SU-DHL-6 (cell line): ENCODE data around the gene CMPK2.

Experiments used
- H2AFZ ChIP-seq: fragments of 200-600 bp; sonication (generic); 2 replicates; pipeline ENCODE4 v1.6.1; 2014; ENCODE audit warnings: low read depth, mild to moderate bottlenecking, moderate library complexity, mixed read lengths, antibody characterized with exemption, low read length; ENCODE audit not compliant: severe bottlenecking
- H3F3A ChIP-seq: fragments of 200-600 bp; shearing (Covaris generic); 2 replicates; pipeline ENCODE4 v1.6.0; 2016; ENCODE audit warnings: antibody characterized with exemption, mild to moderate bottlenecking; ENCODE audit not compliant: insufficient read depth
- H3K27ac ChIP-seq: fragments of 200-600 bp; sonication (generic); 2 replicates; pipeline ENCODE4 v1.5.1; 2016; ENCODE audit warnings: low read depth, mild to moderate bottlenecking, low read length, moderate library complexity, mixed read lengths
- H3K27me3 ChIP-seq: fragments of 200-600 bp; sonication (generic), shearing (Covaris generic); 2 replicates; pipeline ENCODE4 v1.6.0; 2014; ENCODE audit warnings: mild to moderate bottlenecking, low read length
- H3K36me3 ChIP-seq: fragments of 200-600 bp; sonication (generic); 2 replicates; pipeline ENCODE4 v1.6.1; 2014; ENCODE audit warnings: mild to moderate bottlenecking, low read length, mixed read lengths
- H3K4me2 ChIP-seq: fragments of 300-600, 200-600 bp; shearing (Covaris generic), sonication (generic); 2 replicates; pipeline ENCODE4 v1.6.0; 2014; ENCODE audit warnings: low read length, low read depth, mild to moderate bottlenecking; ENCODE audit not compliant: poor library complexity, severe bottlenecking
- H3K4me3 ChIP-seq: fragments of 200-600 bp; sonication (generic); 2 replicates; pipeline ENCODE4 v1.5.1; 2014; ENCODE audit warnings: antibody characterized with exemption, low read length, mild to moderate bottlenecking, mixed read lengths; ENCODE audit not compliant: insufficient read depth, poor library complexity, severe bottlenecking
- H3K79me2 ChIP-seq: fragments of 200-600 bp; sonication (generic); 2 replicates; pipeline ENCODE4 v1.6.1; 2014; ENCODE audit warnings: mild to moderate bottlenecking, low read length, moderate library complexity; ENCODE audit not compliant: insufficient read depth
- H3K9ac ChIP-seq: fragments of 200-600 bp; sonication (generic); 2 replicates; pipeline ENCODE4 v1.7.0; 2014; ENCODE audit warnings: mild to moderate bottlenecking, low read length
- H3K9me2 ChIP-seq: fragments of 200-600 bp; sonication (generic); replicated peaks from 2 replicates; pipeline ENCODE4 v1.6.1; 2014; ENCODE audit warnings: low read length; ENCODE audit not compliant: insufficient read depth
- H3K9me3 ChIP-seq: fragments of 200-600 bp; sonication (generic); 2 replicates; pipeline ENCODE4 v1.6.1; 2014; ENCODE audit warnings: low read length, mixed read lengths; ENCODE audit not compliant: insufficient read depth
- H4K20me1 ChIP-seq: fragments of 200-600 bp; sonication (generic); 2 replicates; pipeline ENCODE4 v1.6.1; 2014; ENCODE audit warnings: low read depth, mild to moderate bottlenecking, antibody characterized with exemption, low read length, moderate library complexity, mixed read lengths
- EZH2phosphoT487 ChIP-seq: fragments of 200-600 bp; sonication (generic), shearing (Covaris generic); conservative IDR thresholded peaks from 2 replicates; pipeline ENCODE4 v1.6.1; 2018; ENCODE audit warnings: mild to moderate bottlenecking, antibody characterized with exemption, low read length, moderate library complexity, mixed read lengths
- TF ChIP-seq, protein P1 (sequence below): fragments of 200-600 bp; sonication (generic); IDR thresholded peaks from one replicate; pipeline ENCODE4 v1.5.1; 2017; ENCODE audit warnings: antibody characterized with exemption, mild to moderate bottlenecking, low read length, moderate library complexity; ENCODE audit not compliant: insufficient read depth, poor library complexity, severe bottlenecking

CMPK2 gene

DNA sequence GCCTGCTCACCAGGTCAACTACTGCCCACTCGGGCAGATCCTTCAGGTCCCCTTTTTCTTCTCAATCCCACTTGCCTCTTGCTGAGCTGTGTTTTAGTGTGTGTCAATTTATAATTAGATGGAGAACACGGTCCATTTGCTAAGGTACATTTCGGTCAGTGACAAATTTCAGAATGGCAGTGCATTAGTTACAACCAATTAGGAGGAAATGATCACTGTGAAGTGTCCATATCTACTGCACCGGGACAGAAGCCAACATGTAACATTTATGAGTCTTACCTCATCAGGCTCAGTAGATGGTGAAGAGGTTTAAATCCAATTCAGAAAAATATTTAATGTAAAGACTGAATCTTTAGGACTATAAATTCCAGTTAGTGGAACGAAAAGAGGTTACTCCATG lies 47.7 kb downstream of the CMPK2 start:
- H3K9me3 ChIP-seq = no peaks in the 10 kb centered on the region
- no peaks in the 10 kb centered on the region for H4K20me1 ChIP-seq
- no peaks in the 10 kb centered on the region for H3K9me2 ChIP-seq
- no peaks in the 10 kb centered on the region for H3K36me3 ChIP-seq
- no peak overlapping the region for H3K9ac ChIP-seq
- no peaks in the 10 kb centered on the region for H3K79me2 ChIP-seq
- no peak overlapping the region for H3K27ac ChIP-seq
- H2AFZ ChIP-seq = no peak overlapping the region
- no peak overlapping the region for H3K4me2 ChIP-seq
- H3F3A ChIP-seq = 0 out of 2 replicates have a peak, but pooled peaks cover 5% of the 10 kb centered on the region
- H3K4me3 ChIP-seq = no peak overlapping the region
- H3K27me3 ChIP-seq = no peaks in the 10 kb centered on the region
- TF ChIP-seq EZH2phosphoT487 = no peak
- TF ChIP-seq, protein P1, sequence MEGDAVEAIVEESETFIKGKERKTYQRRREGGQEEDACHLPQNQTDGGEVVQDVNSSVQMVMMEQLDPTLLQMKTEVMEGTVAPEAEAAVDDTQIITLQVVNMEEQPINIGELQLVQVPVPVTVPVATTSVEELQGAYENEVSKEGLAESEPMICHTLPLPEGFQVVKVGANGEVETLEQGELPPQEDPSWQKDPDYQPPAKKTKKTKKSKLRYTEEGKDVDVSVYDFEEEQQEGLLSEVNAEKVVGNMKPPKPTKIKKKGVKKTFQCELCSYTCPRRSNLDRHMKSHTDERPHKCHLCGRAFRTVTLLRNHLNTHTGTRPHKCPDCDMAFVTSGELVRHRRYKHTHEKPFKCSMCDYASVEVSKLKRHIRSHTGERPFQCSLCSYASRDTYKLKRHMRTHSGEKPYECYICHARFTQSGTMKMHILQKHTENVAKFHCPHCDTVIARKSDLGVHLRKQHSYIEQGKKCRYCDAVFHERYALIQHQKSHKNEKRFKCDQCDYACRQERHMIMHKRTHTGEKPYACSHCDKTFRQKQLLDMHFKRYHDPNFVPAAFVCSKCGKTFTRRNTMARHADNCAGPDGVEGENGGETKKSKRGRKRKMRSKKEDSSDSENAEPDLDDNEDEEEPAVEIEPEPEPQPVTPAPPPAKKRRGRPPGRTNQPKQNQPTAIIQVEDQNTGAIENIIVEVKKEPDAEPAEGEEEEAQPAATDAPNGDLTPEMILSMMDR = no peak

DNA sequence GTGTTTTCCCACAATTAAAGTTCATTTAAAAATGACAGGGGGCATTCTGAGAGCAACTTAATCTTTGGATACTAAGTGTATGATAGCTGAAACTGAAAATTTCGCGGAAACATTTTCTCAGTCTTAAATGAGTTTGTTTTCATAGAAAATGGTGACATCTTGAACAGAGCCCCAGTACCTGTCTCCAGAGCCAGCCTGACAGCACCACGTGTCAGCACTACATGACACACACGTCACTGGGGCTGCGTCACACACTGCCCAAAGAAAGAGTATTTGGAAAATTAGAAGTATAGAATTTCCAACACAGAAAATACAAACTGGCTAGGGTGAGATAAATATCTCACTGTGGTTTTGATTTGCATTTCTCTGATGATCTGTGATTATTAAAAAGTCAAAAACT lies 50.8 kb downstream of the CMPK2 start:
- no peak overlapping the region for H3K4me3 ChIP-seq
- no peak overlapping the region for H3K9ac ChIP-seq
- H3K79me2 ChIP-seq = no peaks in the 10 kb centered on the region
- H3K4me2 ChIP-seq = no peak overlapping the region
- H3F3A ChIP-seq = 0 out of 2 replicates have a peak, but pooled peaks cover 5% of the 10 kb centered on the region
- no peak overlapping the region for H2AFZ ChIP-seq
- H3K27ac ChIP-seq = no peak overlapping the region
- H3K9me3 ChIP-seq = no peaks in the 10 kb centered on the region
- no peaks in the 10 kb centered on the region for H4K20me1 ChIP-seq
- TF ChIP-seq, protein P1 = no peak
- TF ChIP-seq EZH2phosphoT487 = no peak
- H3K27me3 ChIP-seq = no peaks in the 10 kb centered on the region
- no peaks in the 10 kb centered on the region for H3K36me3 ChIP-seq
- H3K9me2 ChIP-seq = no peaks in the 10 kb centered on the region

DNA sequence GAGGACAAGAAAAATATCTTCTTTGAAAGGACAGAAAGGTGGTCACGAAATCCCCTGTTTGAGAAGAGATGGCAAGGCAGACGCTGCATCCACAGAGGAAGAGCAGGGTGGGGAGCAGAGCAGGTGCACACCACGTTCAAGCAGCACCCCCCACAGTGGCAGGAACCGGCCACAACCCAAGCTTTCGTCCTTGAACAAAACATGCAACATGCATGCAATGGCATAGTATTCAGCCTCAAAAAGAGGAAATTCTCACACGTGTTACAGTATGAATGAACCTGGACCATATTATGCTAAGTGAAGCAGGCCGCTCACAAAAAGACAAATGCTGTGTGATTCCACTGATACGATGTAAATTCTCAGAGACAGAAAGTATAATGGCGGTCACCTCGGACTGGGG lies 51.4 kb downstream of the CMPK2 start:
- H3F3A ChIP-seq = 0 out of 2 replicates have a peak, but pooled peaks cover 5% of the 10 kb centered on the region
- H3K9me3 ChIP-seq = no peaks in the 10 kb centered on the region
- H3K79me2 ChIP-seq = no peaks in the 10 kb centered on the region
- no peaks in the 10 kb centered on the region for H3K27me3 ChIP-seq
- no peaks in the 10 kb centered on the region for H3K9me2 ChIP-seq
- no peaks in the 10 kb centered on the region for H3K36me3 ChIP-seq
- TF ChIP-seq, protein P1 = no peak
- no peak for TF ChIP-seq EZH2phosphoT487
- H2AFZ ChIP-seq = peak overlapping the region; percentile 6
- peak overlapping the region; percentile 48 for H3K4me2 ChIP-seq
- H3K4me3 ChIP-seq = no peak overlapping the region
- H3K27ac ChIP-seq = peak overlapping the region; percentile 37
- peak overlapping the region; percentile 41; the same call in 1 of the 2 replicates for H3K9ac ChIP-seq
- H4K20me1 ChIP-seq = no peaks in the 10 kb centered on the region
